NB4 (cell line): ENCODE results near the gene SPEG.
"Not testable (repeated sequence)": the region's sequence is repeated elsewhere in the genome, so short reads cannot be mapped to it uniquely, and the experiment has no call there.

Experiments
- DNase-seq: peaks from one replicate; pipeline ENCODE4 v3.0.0; 2010; ENCODE audit warnings: low read depth
- H3K4me3 ChIP-seq: one replicate; pipeline ENCODE4 v1.5.1; 2011; ENCODE audit warnings: mild to moderate bottlenecking, low read depth, low read length, moderate library complexity
- MYC ChIP-seq: IDR thresholded peaks from 2 replicates; pipeline ENCODE4 v1.6.1; 2011; ENCODE audit warnings: low read depth, low read length
- POLR2A ChIP-seq: IDR thresholded peaks from 2 replicates; pipeline ENCODE4 v1.6.1; 2011; ENCODE audit warnings: mild to moderate bottlenecking; ENCODE audit not compliant: insufficient read length; ENCODE audit errors: extremely low read depth
- TF ChIP-seq, protein P1 (sequence below): IDR thresholded peaks from one replicate; pipeline ENCODE4 v1.5.1; 2012; ENCODE audit warnings: low read depth, low read length
- TF ChIP-seq, protein P2 (sequence below): IDR thresholded peaks from 2 replicates; pipeline ENCODE4 v1.6.1; 2011; ENCODE audit warnings: low read depth, low read length

SPEG gene

DNA sequence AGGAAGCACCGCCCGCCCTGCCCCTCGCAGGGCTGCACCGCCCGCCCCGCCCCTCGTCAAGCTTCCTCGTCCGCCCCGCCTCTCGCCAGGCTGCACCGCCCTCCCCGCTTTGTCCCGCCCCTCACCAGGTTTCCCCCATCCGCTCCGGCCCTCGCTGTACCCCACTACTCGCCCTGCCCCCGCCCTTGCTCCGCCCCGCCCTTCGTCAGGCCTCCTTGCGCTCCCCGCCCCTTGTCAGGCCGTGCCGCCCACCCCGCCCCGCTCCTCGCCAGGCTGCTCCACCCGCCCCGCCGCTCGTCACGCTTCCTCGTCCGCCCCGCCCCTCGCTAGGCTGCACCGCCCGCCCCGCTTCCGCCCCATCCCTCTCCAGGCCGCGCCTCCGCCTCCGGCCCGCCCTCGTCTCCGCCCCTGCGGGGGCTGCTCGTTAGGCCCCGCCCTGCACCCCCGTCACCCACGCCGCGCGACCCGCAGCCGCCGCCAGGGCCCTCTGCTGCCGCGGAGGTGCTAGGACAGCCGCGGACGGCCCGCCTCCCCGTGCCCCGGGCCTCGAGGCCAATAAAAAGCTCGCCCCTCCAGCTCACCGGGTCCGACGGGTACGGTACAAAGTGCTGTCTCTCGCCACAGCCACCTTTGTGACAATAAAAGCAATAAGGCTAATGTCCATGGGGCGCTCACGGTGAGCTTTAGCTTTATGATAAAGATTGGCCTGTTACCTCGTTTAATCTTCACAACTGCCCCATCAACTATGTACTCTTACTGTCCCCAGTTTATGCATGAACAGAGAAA, 46.3 kb upstream of the SPEG start:
- H3K4me3 ChIP-seq, result peak overlapping the region; percentile 57
- TF ChIP-seq MYC, result peak; percentile 62; the same call in 1 of the 2 replicates
- TF ChIP-seq, protein P1, sequence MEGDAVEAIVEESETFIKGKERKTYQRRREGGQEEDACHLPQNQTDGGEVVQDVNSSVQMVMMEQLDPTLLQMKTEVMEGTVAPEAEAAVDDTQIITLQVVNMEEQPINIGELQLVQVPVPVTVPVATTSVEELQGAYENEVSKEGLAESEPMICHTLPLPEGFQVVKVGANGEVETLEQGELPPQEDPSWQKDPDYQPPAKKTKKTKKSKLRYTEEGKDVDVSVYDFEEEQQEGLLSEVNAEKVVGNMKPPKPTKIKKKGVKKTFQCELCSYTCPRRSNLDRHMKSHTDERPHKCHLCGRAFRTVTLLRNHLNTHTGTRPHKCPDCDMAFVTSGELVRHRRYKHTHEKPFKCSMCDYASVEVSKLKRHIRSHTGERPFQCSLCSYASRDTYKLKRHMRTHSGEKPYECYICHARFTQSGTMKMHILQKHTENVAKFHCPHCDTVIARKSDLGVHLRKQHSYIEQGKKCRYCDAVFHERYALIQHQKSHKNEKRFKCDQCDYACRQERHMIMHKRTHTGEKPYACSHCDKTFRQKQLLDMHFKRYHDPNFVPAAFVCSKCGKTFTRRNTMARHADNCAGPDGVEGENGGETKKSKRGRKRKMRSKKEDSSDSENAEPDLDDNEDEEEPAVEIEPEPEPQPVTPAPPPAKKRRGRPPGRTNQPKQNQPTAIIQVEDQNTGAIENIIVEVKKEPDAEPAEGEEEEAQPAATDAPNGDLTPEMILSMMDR, result peak; percentile 21
- TF ChIP-seq POLR2A, result peak; percentile 46
- TF ChIP-seq, protein P2, sequence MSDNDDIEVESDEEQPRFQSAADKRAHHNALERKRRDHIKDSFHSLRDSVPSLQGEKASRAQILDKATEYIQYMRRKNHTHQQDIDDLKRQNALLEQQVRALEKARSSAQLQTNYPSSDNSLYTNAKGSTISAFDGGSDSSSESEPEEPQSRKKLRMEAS, result peak; percentile 56; the same call in 1 of the 2 replicates
- DNase-seq, result peak; percentile 98

DNA sequence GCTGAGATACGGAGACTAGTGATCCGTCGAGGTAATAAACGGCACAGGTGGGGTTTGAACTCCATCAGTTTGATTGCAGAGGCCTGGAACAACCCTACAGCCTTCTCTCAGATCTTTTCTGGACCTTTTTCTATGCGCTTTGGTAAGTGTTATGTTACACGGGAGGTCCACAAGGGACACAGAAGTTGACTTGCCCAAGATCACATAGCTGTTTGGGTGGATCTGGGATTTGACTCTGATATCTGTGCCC, 45.8 kb upstream of the SPEG start:
- H3K4me3 ChIP-seq, result peak overlapping the region; percentile 57
- TF ChIP-seq POLR2A, result no peak
- TF ChIP-seq, protein P2, result no peak
- TF ChIP-seq MYC, result no peak
- TF ChIP-seq, protein P1, result no peak
- no peak for DNase-seq

DNA sequence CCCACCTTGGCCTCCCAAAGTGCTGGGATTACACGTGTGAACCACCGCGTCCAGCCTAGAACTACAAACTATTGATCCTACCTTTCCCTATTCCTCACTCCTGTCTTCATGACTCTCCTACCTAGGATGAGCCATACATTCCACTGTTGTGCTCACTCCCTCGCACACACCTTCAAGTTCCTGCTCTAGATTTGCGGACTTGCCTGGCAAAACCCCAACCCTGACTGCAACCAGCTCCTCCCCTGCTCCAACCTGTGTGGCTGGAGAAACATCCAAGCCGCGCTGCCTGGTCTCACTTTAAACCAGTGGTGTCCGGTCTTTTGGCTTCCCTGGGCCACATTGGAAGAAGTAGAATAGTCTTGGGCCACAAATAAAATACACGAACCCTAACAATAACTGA, 41.9 kb upstream of the SPEG start:
- no peak for TF ChIP-seq MYC
- TF ChIP-seq, protein P2, result no peak
- TF ChIP-seq, protein P1, result no peak
- TF ChIP-seq POLR2A, result no peak
- H3K4me3 ChIP-seq, result no peak overlapping the region
- no peak for DNase-seq

DNA sequence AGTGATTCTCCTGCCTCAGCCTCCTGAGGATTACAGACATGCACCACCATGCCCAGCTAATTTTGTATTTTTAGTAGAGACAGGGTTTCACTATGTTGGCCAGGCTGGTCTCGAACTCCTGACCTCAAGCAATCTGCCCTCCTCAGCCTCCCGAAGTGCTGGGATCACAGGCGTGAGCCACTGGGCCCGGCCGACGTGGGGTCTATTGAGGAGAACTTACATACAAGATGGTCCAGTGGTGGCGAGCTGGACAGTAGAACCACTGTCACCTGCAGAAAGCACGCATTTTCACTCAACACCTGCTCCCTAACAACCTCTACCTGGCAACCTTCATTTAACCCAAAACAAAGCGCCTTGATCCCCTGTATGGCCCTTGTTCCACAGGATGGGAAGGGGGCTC, 39.6 kb upstream of the SPEG start:
- not testable (repeated sequence) for DNase-seq

DNA sequence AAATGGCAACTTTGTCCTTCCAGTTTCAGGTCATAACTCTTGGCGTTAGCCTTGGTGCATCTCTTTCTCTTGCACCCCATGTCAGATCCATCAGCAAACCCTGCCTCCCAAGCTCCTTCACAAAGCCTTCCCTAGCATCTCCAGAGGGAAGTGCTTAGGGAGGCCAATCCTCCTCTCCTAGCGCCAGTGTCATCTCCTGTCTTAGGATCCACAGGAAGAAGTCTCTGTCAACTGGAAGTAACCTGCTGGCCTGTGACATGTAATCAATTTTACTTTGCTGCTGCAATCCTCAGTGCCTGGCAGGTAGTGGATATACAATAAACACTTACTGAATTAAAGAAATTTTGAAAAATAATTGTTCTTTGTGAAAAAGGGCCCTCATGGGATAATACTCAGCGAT, 39.0 kb upstream of the SPEG start:
- TF ChIP-seq, protein P2, result no peak
- no peak for TF ChIP-seq MYC
- TF ChIP-seq, protein P1, result no peak
- TF ChIP-seq POLR2A, result no peak
- H3K4me3 ChIP-seq, result no peak overlapping the region
- no peak for DNase-seq

More for the DNA sequence above, 39.6 kb upstream of the SPEG start:
- not testable (repeated sequence) for H3K4me3 ChIP-seq

DNA sequence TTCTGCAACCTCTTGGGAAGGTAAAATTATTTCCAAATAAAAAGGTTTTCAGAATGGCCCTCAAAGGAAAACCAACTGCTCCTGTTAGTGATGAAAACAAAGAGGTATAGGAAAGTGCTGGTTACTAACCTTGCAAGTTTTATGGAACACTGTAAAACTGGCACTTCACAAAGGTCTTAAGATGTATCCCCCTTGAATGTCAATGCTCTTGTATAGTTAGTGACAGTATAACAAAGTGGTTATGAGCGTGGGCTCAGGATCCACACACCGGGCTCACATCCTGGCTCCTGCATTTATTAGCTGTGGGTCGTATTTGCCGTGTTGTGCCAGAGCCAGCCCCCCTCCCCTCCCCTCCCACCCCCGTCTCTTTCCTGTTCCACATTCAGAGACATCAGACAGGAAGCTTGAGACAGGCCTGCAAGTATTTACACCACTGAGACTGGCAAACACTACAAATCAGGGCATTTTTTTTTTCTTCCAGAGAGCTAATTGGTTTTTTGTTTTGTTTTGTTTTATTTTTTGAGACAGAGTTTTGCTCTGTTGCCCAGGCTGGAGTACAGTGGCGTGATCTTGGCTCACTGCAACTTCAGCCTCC, 37.7 kb upstream of the SPEG start:
- DNase-seq, result no peak
- TF ChIP-seq MYC, result no peak
- TF ChIP-seq POLR2A, result no peak
- TF ChIP-seq, protein P1, result no peak
- TF ChIP-seq, protein P2, result no peak
- H3K4me3 ChIP-seq, result no peak overlapping the region
